K562 (cell line): ENCODE measurements around the gene CTNNA3.

ENCODE experiments used
- ATF2 ChIP-seq: sonication (generic); formaldehyde crosslinking; IDR thresholded peaks from 2 replicates; pipeline ENCODE4 v1.8.1; 2022; ENCODE audit warnings: missing genetic modification reagents
- CTCF ChIP-seq, 3 experiments: IDR thresholded peaks in 2 of 3; conservative IDR thresholded peaks in 1 of 3; 2 replicates each; pipeline ENCODE4 v1.5.1; 2011 to 2012; ENCODE audit warnings: low read length in 3 of 3, mild to moderate bottlenecking in 3 of 3, control low read depth in 2 of 3, improper control_type of control experiment in 1 of 3, inconsistent platforms in 1 of 3, low read depth in 1 of 3, mixed read lengths in 1 of 3, moderate library complexity in 1 of 3; ENCODE audit not compliant: insufficient read depth in 2 of 3
- ID3 ChIP-seq, 2 experiments: fragments of 250-450 bp in 1 of 2; fragments of 450-650 bp in 1 of 2; sonication (Bioruptor Pico) in 1 of 2; IDR thresholded peaks; 2 replicates each; pipeline versions ENCODE4 v1.6.1 to v1.8.0; 2016 to 2021; ENCODE audit warnings: mild to moderate bottlenecking in 2 of 2, moderate library complexity in 2 of 2, missing compliant biosample characterization in 1 of 2, missing genetic modification characterization in 1 of 2
- MTA3 ChIP-seq: fragments of 450-650 bp; formaldehyde crosslinking; IDR thresholded peaks from 2 replicates; pipeline ENCODE4 v1.6.1; 2017; ENCODE audit warnings: mild to moderate bottlenecking, borderline replicate concordance
- MYC ChIP-seq, 2 experiments: fragments of 250-450 bp in 1 of 2; sonication (Bioruptor Pico) in 1 of 2; IDR thresholded peaks; 2 replicates each; pipeline versions ENCODE4 v1.5.1 to v1.6.1; 2012 to 2021; ENCODE audit warnings: low read depth in 2 of 2, borderline replicate concordance in 1 of 2, improper control_type of control experiment in 1 of 2, low read length in 1 of 2, mild to moderate bottlenecking in 1 of 2, moderate library complexity in 1 of 2
- NR3C1 ChIP-seq: sonication (generic); formaldehyde crosslinking; IDR thresholded peaks from 2 replicates; pipeline ENCODE4 v1.8.1; 2022; ENCODE audit warnings: missing genetic modification reagents
- POLR2A ChIP-seq: fragments of 450-650 bp; conservative IDR thresholded peaks from 2 replicates; pipeline ENCODE4 v1.6.1; 2016
- POLR2AphosphoS5 ChIP-seq: IDR thresholded peaks from 2 replicates; pipeline ENCODE4 v1.6.1; 2011; ENCODE audit warnings: mild to moderate bottlenecking, low read depth, low read length, moderate library complexity; ENCODE audit not compliant: control insufficient read depth, insufficient read depth
- RBM14 ChIP-seq: fragments of 200-400 bp; formaldehyde crosslinking; IDR thresholded peaks from 2 replicates; pipeline ENCODE4 v1.6.1; 2018; ENCODE audit warnings: low read depth, mild to moderate bottlenecking, low read length, moderate library complexity, borderline replicate concordance; ENCODE audit not compliant: insufficient read depth
- SP1 ChIP-seq: sonication (generic); formaldehyde crosslinking; IDR thresholded peaks from 2 replicates; pipeline ENCODE4 v1.8.1; 2022; ENCODE audit warnings: mild to moderate bottlenecking, missing genetic modification reagents
- TCF7 ChIP-seq: sonication (generic); IDR thresholded peaks from 2 replicates; pipeline ENCODE4 v1.6.1; 2016; ENCODE audit warnings: antibody characterized with exemption, borderline replicate concordance
- ZBTB26 ChIP-seq: fragments of 450-650 bp; formaldehyde crosslinking; IDR thresholded peaks from 2 replicates; pipeline ENCODE4 v1.4.0; 2022; ENCODE audit warnings: missing genetic modification characterization
- ZNF449 ChIP-seq: fragments of 250-450 bp; sonication (Bioruptor Pico); IDR thresholded peaks from 2 replicates; pipeline ENCODE4 v1.8.0; 2022; ENCODE audit warnings: moderate library complexity, mild to moderate bottlenecking, inconsistent platforms
- ZNF511 ChIP-seq: sonication (generic); formaldehyde crosslinking; IDR thresholded peaks from 2 replicates; pipeline ENCODE4 v1.8.0; 2022; ENCODE audit warnings: mild to moderate bottlenecking, missing genetic modification reagents

GRCh38 chr10:66463611-66464010 lies 1232.4 kb downstream of the CTNNA3 start:
- TF ChIP-seq ID3 (CRISPR knock-in tag; IDR thresholded peaks at IDR 0.05) (no peak), ID3 (tag; IDR thresholded peaks at IDR 0.05) (no peak), MTA3 (no peak), ZNF449 (CRISPR knock-in tag) (no peak), MYC (IDR thresholded peaks at IDR 0.05; ENCODE audit: low read depth, low read length) (no peak), MYC (CRISPR knock-in tag; IDR thresholded peaks at IDR 0.05; ENCODE audit: borderline replicate concordance, low read depth) (no peak), POLR2A (no peak), ZNF511 (CRISPR knock-in tag) (no peak), TCF7 (no peak), ATF2 (no peak), POLR2AphosphoS5 (no peak), ZBTB26 (CRISPR knock-in tag) (no peak), NR3C1 (CRISPR knock-in tag) (no peak), CTCF (IDR thresholded peaks at IDR 0.05 in 2 of 3, conservative IDR thresholded peaks at IDR 0.05 in 1 of 3; ENCODE audit: insufficient read depth in 2 of 3, low read depth in 1 of 3, low read length in 3 of 3) (no peak), SP1 (CRISPR knock-in tag) (no peak), RBM14 (no peak)
